ENCODE measurements around the gene PATJ.
"Not testable (repeated sequence)": the region's sequence is repeated elsewhere in the genome, so short reads cannot be mapped to it uniquely, and the experiment has no call there.

PATJ gene

GRCh38 chr1:61837607-61838006, 95.3 kb downstream of the PATJ start:
- DNase-seq, result not testable (repeated sequence)

GRCh38 chr1:61839679-61840078, 97.4 kb downstream of the PATJ start:
- DNase-seq, result no peak

GRCh38 chr1:61842036-61842435, 99.8 kb downstream of the PATJ start:
- DNase-seq, result no peak

- no peak for DNase-seq
Observed at GRCh38 chr1:61842863-61843514, 100.7 kb downstream of the PATJ start.

GRCh38 chr1:61844006-61844405, 101.7 kb downstream of the PATJ start:
- DNase-seq, result no peak

- not testable (repeated sequence) for DNase-seq
Observed at GRCh38 chr1:61844664-61845063, 102.4 kb downstream of the PATJ start.

GRCh38 chr1:61851235-61851634, 109.0 kb downstream of the PATJ start:
- no peak for DNase-seq

- peak; percentile 52 for DNase-seq
Observed at GRCh38 chr1:61851849-61852669, 109.8 kb downstream of the PATJ start.

GRCh38 chr1:61852670-61853015, 110.4 kb downstream of the PATJ start:
- DNase-seq, result no peak

- no peak for DNase-seq
Observed at GRCh38 chr1:61853583-61853982, 111.3 kb downstream of the PATJ start.

- no peak for DNase-seq
Observed at GRCh38 chr1:61864489-61864888, 122.2 kb downstream of the PATJ start.

- no peak for DNase-seq
Observed at GRCh38 chr1:61865646-61866220, 123.5 kb downstream of the PATJ start.

- no peak for DNase-seq
Observed at GRCh38 chr1:61869691-61870109, 127.4 kb downstream of the PATJ start.

- DNase-seq, result no peak
Observed at GRCh38 chr1:61872206-61872605, 129.9 kb downstream of the PATJ start.

GRCh38 chr1:61873581-61873980, 131.3 kb downstream of the PATJ start:
- DNase-seq, result no peak

GRCh38 chr1:61873994-61874393, 131.7 kb downstream of the PATJ start:
- no peak for DNase-seq

GRCh38 chr1:61875198-61875597, 132.9 kb downstream of the PATJ start:
- no peak for DNase-seq

GRCh38 chr1:61879887-61880474, 137.7 kb downstream of the PATJ start:
- not testable (repeated sequence) for DNase-seq

GRCh38 chr1:61887076-61887867, 145.0 kb downstream of the PATJ start:
- DNase-seq, result no peak

GRCh38 chr1:61887931-61888564, 145.8 kb downstream of the PATJ start:
- no peak for DNase-seq

- DNase-seq, result no peak
Observed at GRCh38 chr1:61888808-61889207, 146.5 kb downstream of the PATJ start.

GRCh38 chr1:61890435-61890834, 148.2 kb downstream of the PATJ start:
- DNase-seq, result not testable (repeated sequence)

Data from NCI-H446 treated with DMSO at 0.1 percent for 48 hours (cell line).